ENCODE results near the gene DDIAS.

Gene DDIAS

DNA sequence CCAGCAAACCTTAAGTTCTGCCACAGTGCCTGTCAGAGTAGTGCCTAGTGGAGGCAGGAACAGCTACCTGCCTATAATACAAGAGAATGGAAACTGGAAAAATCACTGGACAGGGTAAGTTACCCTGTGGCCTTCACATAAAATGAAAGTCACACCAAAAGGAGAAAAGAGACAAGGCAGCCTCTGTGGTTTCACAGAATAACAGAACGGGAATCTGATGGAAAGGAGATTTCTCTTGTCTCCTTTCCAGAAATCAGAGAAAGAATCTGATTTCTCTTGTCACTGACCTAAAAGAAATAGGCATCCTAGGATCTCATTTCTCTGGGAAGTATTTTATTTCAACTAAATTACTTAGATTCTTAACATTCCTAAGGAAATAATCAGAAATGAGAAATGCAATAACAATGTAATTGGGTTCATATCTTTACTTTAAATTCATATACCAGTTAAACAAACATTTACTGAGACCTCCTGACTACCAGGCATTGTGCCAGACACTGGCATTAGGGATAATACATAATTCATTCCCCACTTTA is 42.9 kb upstream of the DDIAS start:
- Histone ChIP-seq H3K4me1 (ENCODE audit: insufficient read depth, insufficient read length) (no peaks in the 10 kb centered on the region), H3K9me3 (ENCODE audit: insufficient read depth, low read length) (no peaks in the 10 kb centered on the region), H3K4me3 (ENCODE audit: insufficient read length, low read depth) (no peak overlapping the region), H3K27me3 (ENCODE audit: insufficient read depth, insufficient read length) (no peaks in the 10 kb centered on the region), H3K36me3 (ENCODE audit: insufficient read depth, insufficient read length, low read length) (no peaks in the 10 kb centered on the region), H3K9ac (ENCODE audit: insufficient read length, low read depth) (no peak overlapping the region)
- TF ChIP-seq YY1 (IDR thresholded peaks at IDR 0.05; ENCODE audit: insufficient read depth, insufficient read length) (no peak), ZNF274 (IDR thresholded peaks at IDR 0.05; ENCODE audit: low read depth, low read length) (no peak), SUZ12 (IDR thresholded peaks at IDR 0.05; ENCODE audit: extremely low read depth, insufficient read depth, insufficient read length) (no peak)
- DNase-seq (ENCODE audit: low read depth, low spot score): no peak

DNA sequence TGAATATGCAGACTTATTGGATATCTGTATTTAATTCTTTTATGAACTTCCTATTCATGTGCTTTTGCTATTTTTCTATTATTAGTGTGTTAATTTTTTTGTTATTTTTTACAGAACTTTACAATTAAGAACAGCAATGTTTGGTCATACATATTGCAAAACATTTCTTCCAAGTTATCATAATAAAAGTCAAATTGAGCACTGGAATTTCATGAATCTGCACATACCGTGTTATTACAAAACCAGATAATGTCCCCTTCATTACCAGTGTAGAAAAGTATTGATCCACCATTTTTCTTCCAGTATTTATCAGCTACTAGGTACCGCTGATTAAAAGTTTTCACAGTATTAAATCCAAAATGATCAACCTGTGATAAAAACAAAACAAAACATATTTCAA is 41.8 kb upstream of the DDIAS start:
- Histone ChIP-seq H3K9me3 (ENCODE audit: insufficient read depth, low read length) (no peaks in the 10 kb centered on the region), H3K36me3 (ENCODE audit: insufficient read depth, insufficient read length, low read length) (no peaks in the 10 kb centered on the region), H3K4me1 (ENCODE audit: insufficient read depth, insufficient read length) (no peaks in the 10 kb centered on the region), H3K4me3 (ENCODE audit: insufficient read length, low read depth) (no peak overlapping the region), H3K27me3 (ENCODE audit: insufficient read depth, insufficient read length) (no peaks in the 10 kb centered on the region), H3K9ac (ENCODE audit: insufficient read length, low read depth) (no peak overlapping the region)
- TF ChIP-seq YY1 (IDR thresholded peaks at IDR 0.05; ENCODE audit: insufficient read depth, insufficient read length): no peak
- no peak for TF ChIP-seq SUZ12 (IDR thresholded peaks at IDR 0.05; ENCODE audit: extremely low read depth, insufficient read depth, insufficient read length)
- no peak for TF ChIP-seq ZNF274 (IDR thresholded peaks at IDR 0.05; ENCODE audit: low read depth, low read length)
- no peak for DNase-seq (ENCODE audit: low read depth, low spot score)

DNA sequence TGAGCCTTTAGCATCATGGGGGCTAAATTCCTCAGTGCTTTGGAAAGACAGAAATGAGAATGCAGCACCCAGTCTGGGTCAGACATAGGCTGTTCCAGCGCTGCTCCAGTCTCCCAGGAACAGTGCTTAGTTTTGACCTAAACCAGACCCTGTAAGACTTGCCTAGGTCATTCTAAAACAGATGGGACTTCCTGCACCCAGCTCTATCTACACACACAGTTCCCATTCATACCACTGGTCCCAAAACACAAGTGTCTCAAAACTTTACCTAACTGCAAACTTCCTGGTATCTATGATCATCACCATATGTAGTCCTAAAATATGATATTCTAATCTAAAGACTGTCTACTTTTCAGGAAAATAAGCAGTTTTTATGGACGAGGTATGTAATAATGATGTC is 39.2 kb upstream of the DDIAS start:
- H3K36me3 ChIP-seq (ENCODE audit: insufficient read depth, insufficient read length, low read length): no peaks in the 10 kb centered on the region
- no peak for DNase-seq (ENCODE audit: low read depth, low spot score)
- H3K9me3 ChIP-seq (ENCODE audit: insufficient read depth, low read length): no peaks in the 10 kb centered on the region
- H3K27me3 ChIP-seq (ENCODE audit: insufficient read depth, insufficient read length): no peaks in the 10 kb centered on the region
- no peak overlapping the region for H3K9ac ChIP-seq (ENCODE audit: insufficient read length, low read depth)
- H3K4me3 ChIP-seq (ENCODE audit: insufficient read length, low read depth): no peak overlapping the region
- H3K4me1 ChIP-seq (ENCODE audit: insufficient read depth, insufficient read length): no peaks in the 10 kb centered on the region
- no peak for TF ChIP-seq ZNF274 (IDR thresholded peaks at IDR 0.05; ENCODE audit: low read depth, low read length)
- TF ChIP-seq SUZ12 (IDR thresholded peaks at IDR 0.05; ENCODE audit: extremely low read depth, insufficient read depth, insufficient read length): no peak
- TF ChIP-seq YY1 (IDR thresholded peaks at IDR 0.05; ENCODE audit: insufficient read depth, insufficient read length): no peak

DNA sequence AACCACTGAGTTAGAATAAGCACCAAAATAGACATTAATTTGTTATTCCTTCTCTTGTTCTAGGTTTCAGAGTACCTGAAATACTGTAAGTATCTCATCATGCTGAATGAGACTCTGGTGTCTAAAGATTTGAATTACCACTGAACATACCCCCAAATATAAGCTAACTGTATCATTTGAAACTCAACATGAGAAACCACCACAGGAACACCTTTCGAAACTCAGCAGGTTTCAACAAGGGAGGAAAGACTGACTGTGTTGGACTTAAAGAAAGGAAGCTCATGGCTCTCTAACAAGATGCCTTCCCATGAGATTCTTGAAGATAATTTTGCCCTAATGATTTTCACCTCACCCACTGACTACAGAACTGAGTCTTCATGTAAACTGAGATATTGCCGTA is 38.3 kb upstream of the DDIAS start:
- Histone ChIP-seq H3K9ac (ENCODE audit: insufficient read length, low read depth) (no peak overlapping the region), H3K4me3 (ENCODE audit: insufficient read length, low read depth) (no peak overlapping the region), H3K4me1 (ENCODE audit: insufficient read depth, insufficient read length) (no peaks in the 10 kb centered on the region), H3K9me3 (ENCODE audit: insufficient read depth, low read length) (no peaks in the 10 kb centered on the region), H3K27me3 (ENCODE audit: insufficient read depth, insufficient read length) (no peaks in the 10 kb centered on the region), H3K36me3 (ENCODE audit: insufficient read depth, insufficient read length, low read length) (no peaks in the 10 kb centered on the region)
- DNase-seq (ENCODE audit: low read depth, low spot score): no peak
- TF ChIP-seq YY1 (IDR thresholded peaks at IDR 0.05; ENCODE audit: insufficient read depth, insufficient read length) (no peak), SUZ12 (IDR thresholded peaks at IDR 0.05; ENCODE audit: extremely low read depth, insufficient read depth, insufficient read length) (no peak), ZNF274 (IDR thresholded peaks at IDR 0.05; ENCODE audit: low read depth, low read length) (no peak)

DNA sequence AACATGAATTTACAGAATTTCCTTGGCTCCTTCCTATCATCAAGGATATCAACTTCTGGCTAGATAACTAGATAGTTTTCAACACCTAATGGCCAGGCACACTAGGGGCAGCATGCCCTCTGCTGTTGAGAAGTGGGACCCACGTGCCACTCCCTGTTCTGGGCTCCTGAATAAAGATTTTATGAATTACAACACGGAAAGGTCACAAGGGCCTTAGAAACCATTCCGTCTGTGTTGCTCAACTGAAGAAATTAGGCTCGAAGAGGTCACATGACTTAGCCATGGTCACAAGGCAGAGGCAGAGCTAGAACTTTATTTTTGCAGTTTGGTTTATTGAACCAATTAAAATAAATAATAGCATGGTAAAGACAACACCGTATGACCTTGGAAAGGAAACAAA is 37.3 kb upstream of the DDIAS start:
- no peaks in the 10 kb centered on the region for H3K4me1 ChIP-seq (ENCODE audit: insufficient read depth, insufficient read length)
- H3K9me3 ChIP-seq (ENCODE audit: insufficient read depth, low read length): no peaks in the 10 kb centered on the region
- H3K4me3 ChIP-seq (ENCODE audit: insufficient read length, low read depth): no peak overlapping the region
- peak; percentile 23 for DNase-seq (ENCODE audit: low read depth, low spot score)
- H3K9ac ChIP-seq (ENCODE audit: insufficient read length, low read depth): no peak overlapping the region
- TF ChIP-seq ZNF274 (IDR thresholded peaks at IDR 0.05; ENCODE audit: low read depth, low read length): no peak
- H3K27me3 ChIP-seq (ENCODE audit: insufficient read depth, insufficient read length): no peaks in the 10 kb centered on the region
- H3K36me3 ChIP-seq (ENCODE audit: insufficient read depth, insufficient read length, low read length): no peaks in the 10 kb centered on the region

DNA sequence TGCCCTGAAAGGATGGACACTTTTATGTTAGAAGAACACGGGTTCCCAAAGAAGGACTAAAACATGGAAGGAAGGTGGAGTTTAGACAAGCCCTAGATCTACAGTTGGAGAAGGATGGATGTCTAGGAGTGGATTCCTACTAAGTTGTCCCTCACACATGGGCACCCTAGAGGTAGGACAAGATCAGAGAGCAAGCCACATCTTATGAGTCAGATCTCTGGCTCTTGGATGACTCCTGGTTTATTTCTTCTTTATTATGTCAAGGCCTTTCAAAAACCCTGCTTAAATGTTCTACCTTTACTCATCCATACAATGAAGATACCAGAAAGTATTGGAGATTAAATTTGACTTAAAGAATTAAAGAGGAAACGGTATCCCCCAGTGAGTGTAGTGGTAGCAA is 35.7 kb upstream of the DDIAS start:
- TF ChIP-seq ZNF274 (IDR thresholded peaks at IDR 0.05; ENCODE audit: low read depth, low read length) (no peak), SUZ12 (IDR thresholded peaks at IDR 0.05; ENCODE audit: extremely low read depth, insufficient read depth, insufficient read length) (no peak), YY1 (IDR thresholded peaks at IDR 0.05; ENCODE audit: insufficient read depth, insufficient read length) (no peak)
- Histone ChIP-seq H3K36me3 (ENCODE audit: insufficient read depth, insufficient read length, low read length) (no peaks in the 10 kb centered on the region), H3K27me3 (ENCODE audit: insufficient read depth, insufficient read length) (no peaks in the 10 kb centered on the region), H3K9me3 (ENCODE audit: insufficient read depth, low read length) (no peaks in the 10 kb centered on the region), H3K4me3 (ENCODE audit: insufficient read length, low read depth) (no peak overlapping the region), H3K4me1 (ENCODE audit: insufficient read depth, insufficient read length) (no peaks in the 10 kb centered on the region), H3K9ac (ENCODE audit: insufficient read length, low read depth) (no peak overlapping the region)
- no peak for DNase-seq (ENCODE audit: low read depth, low spot score)

DNA sequence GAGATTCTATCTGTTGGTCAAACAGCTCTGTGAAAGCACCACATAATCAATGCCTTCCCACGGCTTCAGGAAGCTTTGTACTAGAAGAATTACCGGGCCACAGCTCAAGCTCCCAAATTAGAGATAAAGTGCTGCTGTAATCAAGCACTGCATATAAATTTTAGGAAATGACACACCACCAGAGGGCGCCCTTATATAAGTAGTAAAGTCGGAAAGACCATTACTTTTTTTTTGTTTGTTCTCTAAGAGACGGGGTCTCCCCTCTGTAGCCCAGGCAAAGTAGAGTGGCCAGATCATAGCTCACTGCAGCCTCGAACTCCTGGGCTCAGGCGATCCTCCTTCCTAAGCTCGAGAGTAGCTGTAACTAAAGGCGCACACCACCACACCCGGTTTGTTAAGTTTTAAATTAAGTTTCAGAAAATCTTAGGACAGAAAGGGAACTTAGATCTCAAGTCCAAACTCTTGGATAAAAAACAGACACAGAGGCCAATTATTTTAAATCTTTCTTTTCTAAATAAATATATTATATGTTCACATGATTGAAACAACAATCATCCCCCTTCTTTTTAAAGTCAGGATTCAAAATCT is 33.9 kb upstream of the DDIAS start:
- Histone ChIP-seq H3K4me1 (ENCODE audit: insufficient read depth, insufficient read length) (no peaks in the 10 kb centered on the region), H3K9ac (ENCODE audit: insufficient read length, low read depth) (no peak overlapping the region), H3K36me3 (ENCODE audit: insufficient read depth, insufficient read length, low read length) (no peaks in the 10 kb centered on the region), H3K9me3 (ENCODE audit: insufficient read depth, low read length) (no peaks in the 10 kb centered on the region), H3K4me3 (ENCODE audit: insufficient read length, low read depth) (no peak overlapping the region), H3K27me3 (ENCODE audit: insufficient read depth, insufficient read length) (no peaks in the 10 kb centered on the region)
- TF ChIP-seq ZNF274 (IDR thresholded peaks at IDR 0.05; ENCODE audit: low read depth, low read length) (no peak), SUZ12 (IDR thresholded peaks at IDR 0.05; ENCODE audit: extremely low read depth, insufficient read depth, insufficient read length) (no peak), YY1 (IDR thresholded peaks at IDR 0.05; ENCODE audit: insufficient read depth, insufficient read length) (no peak)
- DNase-seq (ENCODE audit: low read depth, low spot score): peak; percentile 79
